Loucy (cell line): ENCODE results near the gene HDHD5.

Experiments used
- EZH2phosphoT487 ChIP-seq: fragments of 200-600 bp; IDR thresholded peaks from 2 replicates; pipeline ENCODE4 v1.6.1; 2018; ENCODE audit warnings: antibody characterized with exemption, mild to moderate bottlenecking, moderate library complexity, borderline replicate concordance
- TF ChIP-seq, protein P1 (sequence below): fragments of 200-600 bp; sonication (generic); conservative IDR thresholded peaks from 2 replicates; pipeline ENCODE4 v1.5.1; 2014; ENCODE audit warnings: mild to moderate bottlenecking, antibody characterized with exemption, low read length

DNA sequence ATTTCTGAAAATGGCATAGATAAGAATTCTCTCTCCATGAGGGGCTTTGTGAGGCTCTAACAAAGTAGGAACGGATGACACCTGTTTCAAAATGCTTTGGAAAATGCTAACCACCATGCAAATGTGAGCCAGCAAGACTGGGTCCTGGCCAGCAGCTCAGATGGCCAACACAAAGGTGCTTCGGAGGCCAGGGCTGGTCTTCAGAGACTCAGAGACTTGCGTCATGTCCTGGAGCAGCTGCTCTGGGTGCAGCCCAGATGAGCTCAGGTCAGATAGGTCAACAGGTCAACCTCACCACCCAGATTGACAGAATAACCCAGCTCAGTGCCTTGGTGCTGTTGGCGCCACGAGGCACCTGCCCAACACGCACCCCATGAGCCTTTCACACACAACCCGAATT lies 25.9 kb downstream of the HDHD5 start:
- TF ChIP-seq, protein P1, sequence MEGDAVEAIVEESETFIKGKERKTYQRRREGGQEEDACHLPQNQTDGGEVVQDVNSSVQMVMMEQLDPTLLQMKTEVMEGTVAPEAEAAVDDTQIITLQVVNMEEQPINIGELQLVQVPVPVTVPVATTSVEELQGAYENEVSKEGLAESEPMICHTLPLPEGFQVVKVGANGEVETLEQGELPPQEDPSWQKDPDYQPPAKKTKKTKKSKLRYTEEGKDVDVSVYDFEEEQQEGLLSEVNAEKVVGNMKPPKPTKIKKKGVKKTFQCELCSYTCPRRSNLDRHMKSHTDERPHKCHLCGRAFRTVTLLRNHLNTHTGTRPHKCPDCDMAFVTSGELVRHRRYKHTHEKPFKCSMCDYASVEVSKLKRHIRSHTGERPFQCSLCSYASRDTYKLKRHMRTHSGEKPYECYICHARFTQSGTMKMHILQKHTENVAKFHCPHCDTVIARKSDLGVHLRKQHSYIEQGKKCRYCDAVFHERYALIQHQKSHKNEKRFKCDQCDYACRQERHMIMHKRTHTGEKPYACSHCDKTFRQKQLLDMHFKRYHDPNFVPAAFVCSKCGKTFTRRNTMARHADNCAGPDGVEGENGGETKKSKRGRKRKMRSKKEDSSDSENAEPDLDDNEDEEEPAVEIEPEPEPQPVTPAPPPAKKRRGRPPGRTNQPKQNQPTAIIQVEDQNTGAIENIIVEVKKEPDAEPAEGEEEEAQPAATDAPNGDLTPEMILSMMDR = no peak
- no peak for TF ChIP-seq EZH2phosphoT487
